GM21515 (cell line): ENCODE data around the gene SHB.

Source experiments
- ATAC-seq: cut with Tn5 transposase; IDR thresholded peaks from one replicate; pipeline ENCODE4 v1.9.1; 2021; ENCODE audit not compliant: unreplicated experiment

SHB gene

DNA sequence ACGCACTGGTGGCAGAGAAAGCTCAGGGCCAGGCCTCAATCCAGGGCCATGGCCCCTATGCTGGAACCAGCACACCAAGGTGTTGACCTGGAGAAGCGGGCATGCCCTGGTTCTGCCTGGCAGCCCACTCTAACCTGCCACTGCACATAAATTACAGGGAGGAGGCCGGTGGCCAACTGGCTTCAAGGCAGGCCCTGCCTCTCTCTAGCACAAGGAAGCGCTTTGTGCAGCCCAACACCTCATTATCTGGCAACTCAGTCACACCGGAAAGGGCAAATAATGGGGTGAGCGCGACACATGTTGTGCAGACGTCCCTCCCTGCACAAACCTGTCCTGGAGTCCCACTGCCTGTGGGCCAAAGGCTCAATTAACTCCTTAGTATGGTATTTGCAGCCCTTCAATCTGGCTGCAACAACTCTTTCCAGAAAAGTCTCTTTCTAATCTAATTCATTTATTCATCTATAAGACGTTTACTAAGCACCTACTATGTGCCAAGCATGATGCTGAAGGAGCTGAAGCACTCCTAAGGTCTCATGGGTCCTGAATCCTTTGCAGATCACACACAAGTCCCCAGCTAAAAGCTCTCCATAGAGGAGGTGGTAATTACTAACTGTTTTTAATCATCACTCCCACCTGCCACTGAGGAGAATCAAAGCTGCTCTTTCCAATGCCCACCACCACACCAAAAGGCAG, 24.9 kb downstream of the SHB start:
- ATAC-seq, result no peak

DNA sequence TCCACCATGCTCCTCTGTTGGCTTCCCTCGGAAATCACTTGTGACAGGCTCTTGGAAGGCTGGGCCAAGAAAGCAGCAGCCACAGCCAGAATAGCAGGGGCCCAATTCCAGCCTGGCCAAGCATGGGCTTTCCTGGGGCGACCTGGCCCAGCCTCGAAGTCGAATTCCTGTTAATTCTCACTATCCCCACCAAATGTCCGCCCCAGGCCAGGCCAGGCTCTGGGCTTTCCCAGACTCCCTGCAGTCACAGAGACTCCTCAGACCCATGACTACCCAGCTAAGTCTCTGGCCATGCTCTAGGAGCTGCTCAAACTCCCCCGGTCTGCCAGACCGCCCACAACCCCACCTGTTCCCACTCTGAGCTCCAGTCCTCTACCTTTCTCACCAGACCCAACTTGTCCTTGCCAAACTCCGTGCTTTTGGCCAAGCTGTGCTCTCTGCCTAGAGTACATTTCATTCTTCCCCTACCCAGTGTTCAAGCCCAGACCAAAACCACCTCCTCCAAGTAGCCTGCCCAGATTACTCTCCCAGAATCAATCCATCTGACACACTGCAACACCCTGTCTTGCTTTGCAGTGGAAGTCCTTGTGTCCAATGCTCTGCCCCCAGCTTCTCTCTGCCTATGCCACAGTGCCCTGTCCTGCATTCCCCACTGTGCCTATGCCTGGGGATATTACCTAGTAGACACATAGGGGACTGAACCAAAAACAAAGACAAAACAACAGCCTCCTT, 26.2 kb downstream of the SHB start:
- ATAC-seq, result no peak

DNA sequence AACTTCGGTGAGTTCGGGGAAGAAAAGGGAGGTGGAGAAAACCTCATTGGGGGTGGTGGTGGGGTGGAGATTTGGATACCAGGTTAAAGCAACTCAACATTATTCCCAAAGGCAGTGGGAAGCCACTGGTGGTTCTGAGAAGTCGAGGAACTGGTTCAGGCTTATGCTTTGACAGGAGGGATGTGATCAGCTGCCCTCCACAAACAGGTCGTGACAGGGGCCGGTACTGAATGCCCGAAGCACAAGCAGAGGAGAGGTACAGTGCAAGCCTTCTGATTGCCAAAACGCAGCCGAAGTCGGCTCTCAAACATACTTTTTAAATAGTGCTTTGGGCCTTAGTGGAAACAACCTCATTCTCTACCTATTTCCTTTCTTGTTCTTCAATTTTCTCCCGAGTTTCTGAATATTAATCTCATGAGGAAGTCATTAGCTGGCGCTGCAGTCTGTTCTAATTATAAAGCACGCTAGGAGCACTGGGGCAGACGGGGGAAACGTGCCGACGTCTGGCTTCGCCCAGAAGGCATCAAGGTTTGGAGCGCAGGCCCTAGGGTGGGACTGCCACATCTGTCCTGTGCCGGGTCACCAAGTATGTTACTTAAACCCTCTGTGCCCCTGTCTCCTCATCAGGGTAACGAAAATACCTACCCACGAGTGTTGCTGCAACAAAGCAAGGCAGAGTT, 27.3 kb downstream of the SHB start:
- ATAC-seq, result no peak

DNA sequence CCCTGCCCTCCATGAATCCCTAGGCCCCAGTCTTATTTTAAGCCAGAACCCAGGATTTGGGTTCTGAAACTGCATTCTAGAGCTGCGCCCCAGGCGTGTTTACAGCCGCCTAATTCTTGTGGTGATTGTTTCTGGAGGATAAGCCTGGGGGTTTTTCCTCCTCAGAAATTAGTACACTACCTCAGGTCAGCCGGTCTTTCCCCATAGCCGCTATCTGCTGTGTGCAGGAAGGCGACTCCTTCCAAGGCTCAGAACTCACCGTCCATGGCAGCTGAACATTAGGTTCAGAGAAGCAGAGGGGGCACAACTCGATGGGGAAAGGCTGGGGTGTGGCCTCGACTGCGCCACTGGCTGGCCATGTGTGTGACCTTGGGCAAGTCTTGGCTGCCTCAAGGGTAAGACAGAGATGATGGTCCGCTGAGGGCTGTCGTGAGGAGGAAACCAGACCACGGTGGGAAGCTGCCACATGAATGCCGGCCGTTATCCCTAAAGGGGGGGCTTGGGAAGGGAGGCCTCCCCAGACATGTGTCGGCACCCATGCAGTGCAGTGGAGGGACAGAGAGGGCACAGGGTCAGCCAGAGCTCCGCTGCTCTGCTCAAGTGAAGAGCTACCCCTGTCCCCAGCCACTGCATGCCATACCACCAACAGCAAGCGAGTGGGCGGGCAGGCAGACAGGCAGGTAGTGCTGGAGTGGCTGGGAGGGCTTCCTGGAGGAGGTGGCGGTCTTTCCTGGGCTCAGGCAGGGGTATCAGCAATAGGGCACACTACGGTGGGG, 28.9 kb downstream of the SHB start:
- no peak for ATAC-seq

DNA sequence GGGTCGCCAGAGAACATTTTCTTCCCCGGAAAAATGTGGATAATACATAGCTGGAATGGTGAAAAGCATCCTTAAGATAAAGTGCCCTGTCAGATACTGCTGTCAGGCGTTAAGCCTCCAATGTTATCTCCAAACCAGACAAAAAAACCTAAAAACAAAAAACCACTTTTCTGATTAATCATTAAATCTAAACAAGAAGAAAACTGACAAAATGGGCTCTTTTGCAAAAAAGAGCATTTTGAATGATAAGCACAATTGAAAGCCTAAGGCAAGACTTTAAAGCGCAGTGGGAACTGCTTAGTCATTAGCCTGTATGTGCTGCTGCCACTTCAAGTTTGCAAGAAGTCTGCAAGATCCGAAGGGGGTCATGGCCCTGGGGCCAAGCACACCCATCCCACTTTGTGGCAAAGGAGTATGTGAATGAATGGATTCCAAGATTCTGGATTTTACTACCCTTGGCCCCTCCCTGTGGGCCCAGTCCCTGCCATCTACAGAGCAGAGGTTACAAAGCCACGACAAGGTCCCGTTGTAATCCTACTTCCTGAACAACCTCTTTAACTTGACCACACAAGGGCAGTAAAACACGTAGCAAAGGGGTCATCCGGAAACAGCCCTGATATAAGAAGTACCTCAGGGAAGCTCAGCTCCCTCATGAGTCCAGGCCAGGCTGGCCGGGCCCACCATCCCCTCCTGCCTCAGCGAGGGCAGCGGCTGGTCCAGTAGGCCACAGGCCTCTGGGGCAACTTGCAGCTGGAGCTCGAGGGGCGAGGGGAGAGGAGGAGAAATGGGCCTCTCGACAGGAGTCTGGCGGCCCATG, 29.7 kb downstream of the SHB start:
- no peak for ATAC-seq

DNA sequence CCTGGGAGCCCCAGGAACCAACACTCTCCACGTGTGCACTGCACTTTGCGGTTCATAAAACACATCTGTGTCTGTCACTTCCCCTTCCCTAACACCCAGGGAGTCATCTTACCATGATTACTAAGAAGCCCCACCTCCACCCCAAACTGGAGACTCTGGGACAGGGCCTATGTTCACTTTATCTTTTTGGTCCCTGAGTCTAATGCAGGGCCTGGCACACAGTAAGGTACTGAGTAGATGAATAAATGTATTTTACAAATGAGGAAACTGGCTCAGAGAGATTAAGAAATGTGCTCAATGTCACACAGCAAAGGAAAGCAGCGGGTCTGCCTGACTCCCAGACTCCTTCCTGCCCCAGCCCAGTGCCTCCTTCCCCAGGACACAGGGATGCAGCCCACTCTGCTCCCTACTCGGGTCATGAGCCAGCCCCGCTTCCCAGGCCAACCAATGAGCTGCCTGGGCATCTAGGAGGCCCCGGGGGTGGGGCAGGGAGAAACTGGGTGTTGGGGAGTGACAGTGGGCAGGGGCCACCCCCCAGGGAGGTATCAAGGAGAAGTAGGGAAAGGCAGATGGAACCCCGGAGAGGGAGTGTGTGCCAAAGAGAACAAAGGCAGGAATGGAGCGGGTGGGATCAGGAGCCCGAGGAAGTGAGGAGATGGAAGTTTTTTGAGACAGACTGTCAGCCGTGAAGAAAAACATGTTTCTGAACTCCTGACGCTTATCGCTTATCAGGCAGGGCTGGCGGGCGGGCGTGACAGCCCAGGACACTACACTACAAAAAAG, 30.5 kb downstream of the SHB start:
- ATAC-seq, result no peak

DNA sequence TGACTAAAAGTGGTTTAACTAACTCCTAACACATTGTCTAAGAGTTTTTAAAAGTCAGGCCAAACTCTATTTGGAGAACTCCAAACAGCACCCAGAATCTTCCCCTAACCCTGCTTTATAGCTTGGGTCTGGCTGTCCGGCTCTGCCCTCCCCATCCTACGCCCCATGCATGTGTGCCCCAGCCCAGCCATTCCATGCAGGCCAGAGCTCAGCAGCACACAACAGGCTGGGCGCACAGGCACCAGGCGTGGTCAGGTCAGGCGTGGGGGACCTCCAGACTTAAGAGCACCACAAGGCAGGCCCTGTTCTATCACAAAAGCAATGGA, 31.1 kb downstream of the SHB start:
- no peak for ATAC-seq

DNA sequence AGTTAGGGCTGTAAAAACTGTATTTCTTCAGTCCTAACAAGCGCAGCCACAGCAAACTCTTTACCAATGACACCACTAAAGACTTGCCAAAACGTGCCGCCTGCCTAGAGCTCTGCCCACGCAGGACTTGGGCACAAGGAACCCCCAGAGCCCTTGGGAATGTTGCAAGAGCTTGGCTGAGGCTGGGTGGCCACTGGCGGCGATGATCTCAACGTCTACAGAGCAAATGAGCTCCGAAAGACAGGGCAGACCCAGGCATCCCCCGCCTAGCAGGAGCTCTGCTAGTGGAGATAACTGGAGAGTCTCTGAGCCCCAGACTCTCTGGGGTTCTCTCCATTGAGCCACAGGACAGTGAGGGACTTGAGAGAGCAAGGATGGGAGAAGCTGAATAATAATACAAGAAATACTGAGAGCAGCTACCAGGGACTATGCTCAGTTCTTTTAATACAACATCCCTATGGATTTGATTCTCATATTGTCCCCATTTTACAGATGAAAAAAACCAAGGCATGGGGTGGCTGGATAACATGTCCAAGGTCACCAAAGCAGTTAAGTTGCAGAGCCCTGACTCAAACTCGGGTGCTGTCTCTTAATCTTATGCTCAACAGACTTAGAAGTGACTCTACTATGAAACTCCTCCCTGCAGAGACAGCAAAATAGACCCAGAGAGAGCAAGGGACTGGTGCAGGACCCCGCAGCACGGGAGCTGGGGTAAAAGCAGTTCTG, 32.5 kb downstream of the SHB start:
- no peak for ATAC-seq

DNA sequence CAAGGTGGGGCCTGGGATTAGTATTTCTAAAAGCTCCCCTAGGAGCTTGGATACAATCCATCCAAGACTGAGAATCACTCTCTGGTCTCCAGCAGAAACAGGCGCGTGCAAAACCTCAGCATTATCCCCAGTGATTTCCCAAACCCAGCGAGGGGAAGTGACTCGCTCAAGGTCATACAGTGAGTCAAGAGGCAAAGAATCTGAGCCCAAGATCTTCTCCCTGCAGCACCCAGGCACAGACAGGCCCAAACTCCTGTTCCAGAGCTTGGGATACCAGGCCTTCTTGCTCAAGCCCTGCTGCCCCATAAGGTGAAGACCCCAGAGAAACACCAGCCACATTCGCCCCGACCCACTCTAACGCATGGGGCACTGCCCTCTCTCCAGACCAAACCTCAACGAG, 33.2 kb downstream of the SHB start:
- ATAC-seq, result no peak

DNA sequence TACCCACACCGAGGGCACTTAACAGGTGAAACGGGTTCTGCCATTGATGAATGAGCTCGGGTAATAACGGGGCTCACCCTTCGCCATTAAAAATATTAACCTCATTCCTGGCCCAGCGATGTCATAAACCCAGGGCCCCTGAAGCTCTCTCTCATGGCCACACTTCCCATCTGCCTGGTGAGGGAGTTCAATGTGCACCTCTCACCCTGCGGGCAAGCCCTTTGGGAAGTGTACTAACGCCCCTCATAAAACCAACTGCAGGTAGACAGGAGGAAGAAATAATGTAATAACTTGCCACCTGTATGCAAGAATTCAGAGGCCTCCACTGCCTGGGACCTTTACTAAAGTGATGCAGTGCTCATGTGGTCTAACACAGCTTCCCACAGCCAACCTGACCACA, 35.1 kb downstream of the SHB start:
- ATAC-seq, result no peak

DNA sequence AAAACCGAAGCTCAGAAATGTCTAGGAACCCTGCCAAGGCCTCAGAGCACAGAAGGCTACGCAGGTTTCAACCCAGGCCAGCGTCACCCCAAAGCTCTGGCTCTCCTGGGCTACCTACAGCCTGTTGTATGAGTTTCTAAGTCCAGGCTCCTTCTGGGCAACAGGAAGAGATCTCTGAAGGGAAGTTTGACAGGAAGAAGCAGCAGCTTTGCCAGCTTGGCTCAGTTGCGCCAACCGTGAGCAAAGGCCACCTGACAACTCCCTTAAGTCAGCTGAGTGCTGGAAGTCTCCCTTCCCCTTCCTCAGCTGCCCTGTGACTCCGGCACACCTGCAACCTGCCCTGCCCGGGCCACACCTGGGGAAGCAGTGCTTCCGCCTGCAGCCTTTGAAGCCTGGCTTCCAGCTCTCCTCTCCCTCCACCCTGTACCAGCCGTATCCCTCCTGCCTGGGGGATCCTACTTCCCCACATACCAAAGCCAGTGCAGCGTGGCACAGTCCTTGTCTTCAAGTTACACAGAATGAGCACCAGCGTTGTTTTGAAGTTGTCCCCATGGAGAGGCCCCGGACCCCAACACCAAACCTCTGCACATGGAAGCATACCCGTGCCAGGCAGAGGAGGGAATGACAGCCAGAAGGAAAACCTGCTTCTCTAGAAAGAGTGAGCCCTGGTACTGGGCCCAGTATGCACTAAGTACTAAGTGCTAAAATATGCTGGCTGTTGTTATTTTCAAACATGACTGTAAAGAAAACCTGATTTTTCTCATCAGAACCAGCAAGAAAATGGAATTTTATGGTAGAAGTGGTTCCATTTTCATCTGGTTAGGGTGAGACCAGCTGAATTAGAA, 36.5 kb downstream of the SHB start:
- no peak for ATAC-seq

DNA sequence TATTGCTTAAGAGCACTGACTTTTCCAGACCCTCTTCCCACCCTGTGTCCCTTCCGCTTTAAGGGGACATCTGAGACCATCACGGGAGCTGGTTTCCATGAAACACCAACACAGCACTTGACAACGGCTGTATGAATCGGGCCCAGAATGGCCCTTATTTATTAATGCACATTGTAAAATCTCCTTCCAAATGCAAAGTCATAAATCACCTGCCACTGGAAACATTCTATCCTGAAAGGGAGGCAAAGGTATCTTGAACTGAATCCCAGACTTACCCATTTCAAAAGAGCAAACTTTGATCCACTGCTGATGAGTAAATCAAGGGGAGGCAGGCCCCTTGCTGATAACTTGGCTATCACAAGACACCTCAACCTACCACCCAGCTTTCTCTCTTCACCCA, 37.4 kb downstream of the SHB start:
- ATAC-seq, result no peak

DNA sequence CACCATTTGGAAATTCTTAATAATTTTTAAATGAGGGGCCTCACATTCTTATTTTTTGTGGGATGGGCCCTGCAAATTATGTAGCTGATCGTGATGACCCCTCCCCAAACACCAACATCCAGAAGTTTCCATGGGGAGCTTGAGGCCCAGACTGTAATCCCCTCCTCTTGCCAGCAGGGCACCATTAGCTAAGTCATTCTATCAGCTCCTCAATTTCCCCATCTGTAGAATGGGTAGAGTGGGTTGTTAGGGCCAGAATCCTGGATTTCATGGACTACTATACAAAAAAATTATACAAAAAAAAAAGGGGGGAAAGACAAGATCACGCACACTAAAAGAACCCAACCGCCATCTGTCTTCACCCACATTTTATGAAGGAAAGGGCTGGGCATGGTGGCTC, 38.4 kb downstream of the SHB start:
- no peak for ATAC-seq

DNA sequence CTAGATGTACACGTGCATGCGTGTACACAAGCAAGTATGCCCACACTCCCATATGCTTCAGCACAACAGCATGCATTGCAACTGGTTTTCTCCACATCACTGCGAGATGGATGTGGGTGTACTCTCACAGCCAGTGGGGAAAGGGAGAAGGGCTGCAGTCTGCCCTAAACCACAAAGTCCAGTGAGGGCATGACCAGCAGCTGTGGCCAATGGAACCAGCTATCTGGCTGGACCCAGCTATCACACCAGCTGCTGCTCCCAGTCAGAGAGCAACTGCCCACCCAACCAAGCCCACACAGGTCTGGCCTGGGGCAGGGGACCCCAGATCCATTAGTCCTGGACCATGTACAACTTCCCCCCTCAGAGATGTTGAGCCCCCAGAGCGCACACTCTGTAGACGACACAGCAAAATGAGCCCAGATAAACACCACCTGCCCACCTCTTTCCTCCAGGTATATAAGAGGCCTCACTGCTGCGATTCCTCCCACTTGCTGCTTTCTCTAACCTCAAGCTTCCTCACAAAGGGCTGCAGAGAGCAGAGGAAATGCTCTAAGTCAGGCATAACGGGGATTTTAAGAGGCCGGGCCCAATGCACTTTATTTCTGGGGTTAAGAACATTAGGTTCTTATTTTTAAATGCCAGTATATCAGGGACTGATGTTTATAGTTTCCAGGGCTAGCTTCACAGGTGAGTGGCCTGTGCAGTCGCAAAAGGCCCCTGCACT, 39.0 kb downstream of the SHB start:
- no peak for ATAC-seq

DNA sequence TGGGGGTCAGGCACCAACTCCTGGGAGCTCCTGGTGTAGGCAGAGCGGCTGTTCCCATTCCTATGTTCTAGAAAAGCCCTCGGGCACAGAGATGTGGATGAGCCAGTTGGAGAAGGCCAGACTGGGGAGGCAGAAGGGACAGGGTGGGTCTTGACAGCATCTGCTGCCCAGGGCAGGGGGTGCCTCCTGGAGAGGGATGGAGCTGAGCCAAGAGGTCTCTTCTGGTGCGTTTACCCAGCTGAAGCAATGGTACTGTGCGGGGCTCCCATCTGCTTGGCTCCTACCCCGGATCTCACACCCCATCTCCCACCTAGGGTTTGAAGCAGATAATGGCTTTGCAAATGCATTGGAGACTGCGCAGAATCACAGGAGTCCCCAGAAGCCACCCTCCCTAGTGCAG, 41.3 kb downstream of the SHB start:
- ATAC-seq, result no peak

DNA sequence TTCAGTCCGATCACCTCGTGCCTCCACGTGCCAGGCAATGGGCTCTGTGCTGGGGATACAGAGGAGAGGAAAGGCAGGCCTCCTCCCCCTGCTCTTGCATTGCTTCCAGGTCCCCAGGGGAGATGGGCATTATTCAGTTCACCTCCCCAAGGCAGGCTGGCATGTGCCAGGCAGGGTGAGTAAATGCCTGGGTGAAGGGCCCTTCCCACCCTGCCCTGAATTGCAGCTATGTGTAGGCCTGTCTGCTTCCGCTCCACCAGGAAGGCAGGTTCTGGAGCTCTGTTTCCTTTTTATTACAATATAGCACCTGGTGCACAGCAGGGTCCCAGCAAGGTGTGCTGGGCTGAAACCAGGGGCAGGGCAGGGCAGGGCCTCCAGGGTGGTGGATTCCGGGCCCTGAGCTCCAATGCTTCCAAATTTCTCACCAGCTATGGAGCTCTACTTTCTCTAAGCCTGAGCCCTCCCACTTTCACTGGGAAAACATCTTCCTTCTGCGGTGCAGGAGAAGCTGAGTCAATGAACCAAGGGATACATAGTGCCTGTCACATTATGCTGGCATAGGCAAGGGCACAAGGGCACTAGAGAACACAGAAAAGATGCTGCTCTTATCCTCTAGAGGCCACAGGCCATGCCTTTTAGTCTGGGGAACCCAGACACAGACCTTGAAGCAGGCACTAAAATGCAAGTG, 42.0 kb downstream of the SHB start:
- no peak for ATAC-seq
